Measurements from ENCODE around the gene ABHD1. TPM values are rescaled to one million over a fixed set of nuclear protein-coding genes. Genes with fewer than 3 reads are reported as not detected.

ABHD1 gene
- total and polyA plus RNA-seq, 9 donors, result 0.86 to 2.4 (median 1.5) TPM; not detected in 2

DNA sequence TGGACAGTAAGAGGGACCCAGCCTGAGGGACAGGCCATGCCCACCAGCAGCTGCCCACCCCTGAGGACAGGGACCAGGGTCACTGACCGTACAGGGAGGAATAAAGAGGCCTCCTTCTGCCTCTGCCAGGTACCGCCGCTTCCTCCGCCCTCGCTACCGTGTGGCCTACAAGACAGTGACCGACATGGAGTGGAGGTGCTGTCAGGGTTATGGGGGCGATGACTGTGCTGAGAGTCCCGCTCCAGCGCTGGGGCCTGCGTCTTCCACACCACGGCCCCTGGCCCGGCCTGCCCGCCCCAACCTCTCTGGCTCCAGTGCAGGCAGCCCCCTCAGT, 43.0 kb upstream of the ABHD1 start:
- peak in 1 of 5 donors; percentile 50 for DNase-seq
- TF ChIP-seq, protein P1, sequence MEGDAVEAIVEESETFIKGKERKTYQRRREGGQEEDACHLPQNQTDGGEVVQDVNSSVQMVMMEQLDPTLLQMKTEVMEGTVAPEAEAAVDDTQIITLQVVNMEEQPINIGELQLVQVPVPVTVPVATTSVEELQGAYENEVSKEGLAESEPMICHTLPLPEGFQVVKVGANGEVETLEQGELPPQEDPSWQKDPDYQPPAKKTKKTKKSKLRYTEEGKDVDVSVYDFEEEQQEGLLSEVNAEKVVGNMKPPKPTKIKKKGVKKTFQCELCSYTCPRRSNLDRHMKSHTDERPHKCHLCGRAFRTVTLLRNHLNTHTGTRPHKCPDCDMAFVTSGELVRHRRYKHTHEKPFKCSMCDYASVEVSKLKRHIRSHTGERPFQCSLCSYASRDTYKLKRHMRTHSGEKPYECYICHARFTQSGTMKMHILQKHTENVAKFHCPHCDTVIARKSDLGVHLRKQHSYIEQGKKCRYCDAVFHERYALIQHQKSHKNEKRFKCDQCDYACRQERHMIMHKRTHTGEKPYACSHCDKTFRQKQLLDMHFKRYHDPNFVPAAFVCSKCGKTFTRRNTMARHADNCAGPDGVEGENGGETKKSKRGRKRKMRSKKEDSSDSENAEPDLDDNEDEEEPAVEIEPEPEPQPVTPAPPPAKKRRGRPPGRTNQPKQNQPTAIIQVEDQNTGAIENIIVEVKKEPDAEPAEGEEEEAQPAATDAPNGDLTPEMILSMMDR (IDR thresholded peaks at IDR 0.05), result no peak
- TF ChIP-seq POLR2A (IDR thresholded peaks at IDR 0.05), result no peak
- no peak for TF ChIP-seq EP300 (IDR thresholded peaks at IDR 0.05)
- intact Hi-C loops (cut with DNase I), result loop anchor here (10.0 kb wide), 2 partner anchors 46 to 106 kb away; partner anchors contain the start of genes MAPRE3 (in 2 of the 4) and TMEM214 (in 2 of the 4)
- Histone ChIP-seq H3K4me1 (ENCODE audit: insufficient read depth) (peaks cover 17% of the 10 kb centered on the region), H3K4me3 (peak overlapping the region; percentile 59), H3K27me3 (no peaks in the 10 kb centered on the region), H3K27ac (peak overlapping the region; percentile 48 to 98), H3K9me3 (no peaks in the 10 kb centered on the region), H3K36me3 (no peaks in the 10 kb centered on the region)
- 15 to 25% (median 23%) methylated on average over 13 to 14 of the region's 14 CpGs for WGBS, 3 donors

DNA sequence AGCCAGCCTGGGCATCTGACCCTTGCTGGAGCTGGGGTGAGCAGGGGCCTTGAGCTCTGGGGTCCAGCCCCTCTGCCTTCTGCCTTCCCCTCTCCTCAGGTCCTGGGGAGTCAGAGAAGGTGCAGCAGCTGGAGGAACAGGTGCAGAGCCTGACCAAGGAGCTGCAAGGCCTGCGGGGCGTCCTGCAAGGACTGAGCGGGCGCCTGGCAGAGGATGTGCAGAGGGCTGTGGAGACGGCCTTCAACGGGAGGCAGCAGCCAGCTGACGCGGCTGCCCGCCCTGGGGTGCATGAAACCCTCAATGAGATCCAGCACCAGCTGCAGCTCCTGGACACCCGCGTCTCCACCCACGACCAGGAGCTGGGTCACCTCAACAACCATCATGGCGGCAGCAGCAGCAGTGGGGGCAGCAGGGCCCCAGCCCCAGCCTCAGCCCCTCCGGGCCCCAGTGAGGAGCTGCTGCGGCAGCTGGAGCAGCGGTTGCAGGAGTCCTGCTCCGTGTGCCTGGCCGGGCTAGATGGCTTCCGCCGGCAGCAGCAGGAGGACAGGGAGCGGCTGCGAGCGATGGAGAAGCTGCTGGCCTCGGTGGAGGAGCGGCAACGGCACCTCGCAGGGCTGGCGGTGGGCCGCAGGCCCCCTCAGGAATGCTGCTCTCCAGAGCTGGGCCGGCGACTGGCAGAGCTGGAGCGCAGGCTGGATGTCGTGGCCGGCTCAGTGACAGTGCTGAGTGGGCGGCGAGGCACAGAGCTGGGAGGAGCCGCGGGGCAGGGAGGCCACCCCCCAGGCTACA, 41.4 kb upstream of the ABHD1 start:
- intact Hi-C loops (cut with DNase I), result loop anchor here (10.0 kb wide), 2 partner anchors 47 to 107 kb away; partner anchors contain the start of genes MAPRE3 (in 2 of the 4) and TMEM214 (in 2 of the 4)
- Histone ChIP-seq H3K27ac (no peak overlapping the region), H3K27me3 (no peaks in the 10 kb centered on the region), H3K9me3 (no peaks in the 10 kb centered on the region), H3K36me3 (no peaks in the 10 kb centered on the region), H3K4me1 (ENCODE audit: insufficient read depth) (peaks cover 16% of the 10 kb centered on the region), H3K4me3 (no peak overlapping the region)
- peak in 1 of 5 donors; percentile 50 for DNase-seq
- 56 to 74% (median 64%) methylated on average over 37 to 38 of the region's 38 CpGs for WGBS, 3 donors
- TF ChIP-seq POLR2A (IDR thresholded peaks at IDR 0.05), result no peak
- TF ChIP-seq, protein P1 (IDR thresholded peaks at IDR 0.05), result no peak
- no peak for TF ChIP-seq EP300 (IDR thresholded peaks at IDR 0.05)

DNA sequence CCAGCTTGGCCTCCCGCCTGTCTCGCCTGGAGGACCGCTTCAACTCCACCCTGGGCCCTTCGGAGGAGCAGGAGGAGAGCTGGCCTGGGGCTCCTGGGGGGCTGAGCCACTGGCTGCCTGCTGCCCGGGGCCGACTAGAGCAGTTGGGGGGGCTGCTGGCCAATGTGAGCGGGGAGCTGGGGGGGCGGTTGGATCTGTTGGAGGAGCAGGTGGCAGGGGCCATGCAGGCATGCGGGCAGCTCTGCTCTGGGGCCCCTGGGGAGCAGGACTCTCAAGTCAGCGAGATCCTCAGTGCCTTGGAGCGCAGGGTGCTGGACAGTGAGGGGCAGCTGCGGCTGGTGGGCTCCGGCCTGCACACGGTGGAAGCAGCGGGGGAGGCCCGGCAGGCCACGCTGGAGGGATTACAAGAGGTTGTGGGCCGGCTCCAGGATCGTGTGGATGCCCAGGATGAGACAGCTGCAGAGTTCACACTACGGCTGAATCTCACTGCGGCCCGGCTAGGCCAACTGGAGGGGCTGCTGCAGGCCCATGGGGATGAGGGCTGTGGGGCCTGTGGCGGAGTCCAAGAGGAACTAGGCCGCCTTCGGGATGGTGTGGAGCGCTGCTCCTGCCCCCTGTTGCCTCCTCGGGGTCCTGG, 40.7 kb upstream of the ABHD1 start:
- 63 to 68% (median 65%) methylated on average over 27 of the region's 27 CpGs for WGBS, 3 donors
- DNase-seq, result peak in 2 of 5 donors; percentile 25 to 48
- H3K27me3 ChIP-seq, result no peaks in the 10 kb centered on the region
- no peaks in the 10 kb centered on the region for H3K9me3 ChIP-seq
- H3K4me1 ChIP-seq (ENCODE audit: insufficient read depth), result peaks cover 16% of the 10 kb centered on the region
- no peak overlapping the region for H3K27ac ChIP-seq
- H3K36me3 ChIP-seq, result no peaks in the 10 kb centered on the region
- TF ChIP-seq POLR2A (IDR thresholded peaks at IDR 0.05) (no peak), EP300 (IDR thresholded peaks at IDR 0.05) (no peak)
- TF ChIP-seq, protein P1 (IDR thresholded peaks at IDR 0.05), result no peak
- intact Hi-C loops (cut with DNase I), result loop anchor here (10.0 kb wide), 2 partner anchors 48 to 108 kb away; partner anchors contain the start of genes MAPRE3 (in 2 of the 4) and TMEM214 (in 2 of the 4)
- no peak overlapping the region for H3K4me3 ChIP-seq

DNA sequence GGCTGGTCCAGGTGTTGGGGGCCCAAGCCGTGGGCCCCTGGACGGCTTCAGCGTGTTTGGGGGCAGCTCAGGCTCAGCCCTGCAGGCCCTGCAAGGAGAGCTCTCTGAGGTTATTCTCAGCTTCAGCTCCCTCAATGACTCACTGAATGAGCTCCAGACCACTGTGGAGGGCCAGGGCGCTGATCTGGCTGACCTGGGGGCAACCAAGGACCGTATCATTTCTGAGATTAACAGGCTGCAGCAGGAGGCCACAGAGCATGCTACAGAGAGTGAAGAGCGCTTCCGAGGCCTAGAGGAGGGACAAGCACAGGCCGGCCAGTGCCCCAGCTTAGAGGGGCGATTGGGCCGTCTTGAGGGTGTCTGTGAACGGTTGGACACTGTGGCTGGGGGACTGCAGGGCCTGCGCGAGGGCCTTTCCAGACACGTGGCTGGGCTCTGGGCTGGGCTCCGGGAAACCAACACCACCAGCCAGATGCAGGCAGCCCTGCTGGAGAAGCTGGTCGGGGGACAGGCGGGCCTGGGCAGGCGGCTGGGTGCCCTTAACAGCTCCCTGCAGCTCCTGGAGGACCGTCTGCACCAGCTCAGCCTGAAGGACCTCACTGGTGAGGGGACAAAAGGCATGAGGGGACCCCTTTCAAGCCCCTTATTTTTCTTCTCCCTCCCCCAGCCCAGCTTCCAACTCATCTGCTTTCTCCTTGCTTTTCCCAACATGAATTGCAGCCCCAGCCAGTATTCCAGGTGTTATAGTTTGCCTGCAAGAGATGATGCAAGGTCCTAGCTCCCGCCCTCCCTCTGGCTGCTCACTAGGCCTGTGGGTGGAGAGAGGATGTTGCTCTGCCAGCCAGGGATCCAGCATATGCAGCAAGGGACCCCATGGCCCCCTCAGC, 40.0 kb upstream of the ABHD1 start:
- DNase-seq, result peak in 1 of 5 donors; percentile 21
- WGBS, 3 donors, result 73 to 79% (median 76%) methylated on average over 20 of the region's 20 CpGs
- H3K27me3 ChIP-seq, result no peaks in the 10 kb centered on the region
- no peak overlapping the region for H3K4me3 ChIP-seq
- H3K27ac ChIP-seq, result no peak overlapping the region
- TF ChIP-seq EP300 (IDR thresholded peaks at IDR 0.05), result no peak
- TF ChIP-seq, protein P1 (IDR thresholded peaks at IDR 0.05), result no peak
- TF ChIP-seq POLR2A (IDR thresholded peaks at IDR 0.05), result no peak
- intact Hi-C loops (cut with DNase I), result loop anchor here (10.0 kb wide), 2 partner anchors 49 to 109 kb away; partner anchors contain the start of genes MAPRE3 (in 2 of the 4) and TMEM214 (in 2 of the 4)
- peaks cover 16% of the 10 kb centered on the region for H3K4me1 ChIP-seq (ENCODE audit: insufficient read depth)
- H3K9me3 ChIP-seq, result no peaks in the 10 kb centered on the region
- no peaks in the 10 kb centered on the region for H3K36me3 ChIP-seq
